DMS53 (cell line): ENCODE results near the gene HELZ.
"Not testable (repeated sequence)": the region's sequence is repeated elsewhere in the genome, so short reads cannot be mapped to it uniquely, and the experiment has no call there.

Source experiments
- DNase-seq: peaks from one replicate; lab custom pipeline; 2025; lab: John Stamatoyannopoulos, UW

HELZ gene

GRCh38 chr17:67143318-67143717 lies 101.7 kb downstream of the HELZ start:
- no peak for DNase-seq

DNA sequence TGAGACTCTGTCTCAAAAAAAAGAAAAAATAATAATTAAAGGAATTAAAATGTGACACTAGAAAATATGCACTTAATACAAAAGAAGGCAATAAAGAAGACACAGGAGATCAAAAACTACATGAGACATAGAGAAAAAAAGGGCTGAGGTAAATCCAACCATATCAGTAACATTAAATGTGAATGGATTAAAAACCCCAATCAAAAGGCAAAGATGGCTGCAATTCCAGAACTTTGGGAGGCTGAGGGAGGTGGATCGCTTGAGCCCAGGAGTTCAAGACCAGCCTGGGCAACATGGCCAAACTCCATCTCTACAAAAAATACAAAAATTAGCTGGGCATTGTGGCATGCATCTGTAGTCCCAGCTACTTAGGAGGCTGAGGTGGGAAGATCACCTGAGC lies 103.0 kb downstream of the HELZ start:
- DNase-seq: not testable (repeated sequence)

DNA sequence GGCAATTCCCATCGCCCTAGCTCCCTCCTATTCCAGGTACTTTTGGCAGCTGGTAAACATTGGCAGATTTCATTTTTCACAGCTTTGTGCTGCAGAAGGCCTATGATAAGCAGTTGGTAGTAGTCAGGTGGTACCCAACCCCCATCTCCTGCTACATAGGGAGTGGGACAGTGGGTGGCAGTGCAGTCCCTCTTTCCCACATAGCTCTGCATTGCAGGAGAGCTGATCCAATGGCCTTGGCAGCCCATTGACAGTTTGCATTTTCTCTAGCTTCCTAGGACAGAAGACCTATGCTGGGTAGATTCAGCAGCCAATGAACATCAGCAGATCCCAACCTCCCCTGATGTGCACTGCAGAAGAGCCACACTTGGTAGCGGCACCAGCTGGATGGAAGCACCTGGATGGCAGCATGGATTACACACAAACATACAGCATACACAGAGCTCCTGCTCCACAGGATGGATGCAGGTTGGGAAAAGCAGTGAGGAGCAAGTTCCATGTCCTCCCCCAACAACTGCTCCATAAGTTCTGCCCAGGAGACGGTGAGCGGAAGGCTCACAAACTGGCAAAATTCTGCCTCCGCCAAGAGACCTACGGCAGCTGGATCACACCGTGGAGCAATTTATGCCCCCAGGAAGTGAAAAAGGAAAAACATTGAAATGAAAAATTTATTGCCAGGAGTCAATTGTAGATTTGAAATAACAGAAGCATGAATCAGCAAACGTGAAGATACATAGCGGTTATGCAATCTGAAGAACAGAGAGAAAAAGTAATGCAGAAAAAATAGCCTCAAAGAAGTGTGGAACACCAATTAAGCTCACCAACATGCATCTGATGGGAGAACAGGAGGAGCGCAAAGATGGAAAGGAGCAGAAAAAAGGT lies 105.0 kb downstream of the HELZ start:
- DNase-seq: peak; percentile 6

GRCh38 chr17:67139289-67139688 lies 105.7 kb downstream of the HELZ start:
- no peak for DNase-seq

- DNase-seq: no peak
These were observed 106.6 kb downstream of the HELZ start for GRCh38 chr17:67138392-67138791.

- no peak for DNase-seq
These were observed 107.1 kb downstream of the HELZ start for GRCh38 chr17:67137860-67138259.

- no peak for DNase-seq
These were observed 108.0 kb downstream of the HELZ start for GRCh38 chr17:67137026-67137370.

DNA sequence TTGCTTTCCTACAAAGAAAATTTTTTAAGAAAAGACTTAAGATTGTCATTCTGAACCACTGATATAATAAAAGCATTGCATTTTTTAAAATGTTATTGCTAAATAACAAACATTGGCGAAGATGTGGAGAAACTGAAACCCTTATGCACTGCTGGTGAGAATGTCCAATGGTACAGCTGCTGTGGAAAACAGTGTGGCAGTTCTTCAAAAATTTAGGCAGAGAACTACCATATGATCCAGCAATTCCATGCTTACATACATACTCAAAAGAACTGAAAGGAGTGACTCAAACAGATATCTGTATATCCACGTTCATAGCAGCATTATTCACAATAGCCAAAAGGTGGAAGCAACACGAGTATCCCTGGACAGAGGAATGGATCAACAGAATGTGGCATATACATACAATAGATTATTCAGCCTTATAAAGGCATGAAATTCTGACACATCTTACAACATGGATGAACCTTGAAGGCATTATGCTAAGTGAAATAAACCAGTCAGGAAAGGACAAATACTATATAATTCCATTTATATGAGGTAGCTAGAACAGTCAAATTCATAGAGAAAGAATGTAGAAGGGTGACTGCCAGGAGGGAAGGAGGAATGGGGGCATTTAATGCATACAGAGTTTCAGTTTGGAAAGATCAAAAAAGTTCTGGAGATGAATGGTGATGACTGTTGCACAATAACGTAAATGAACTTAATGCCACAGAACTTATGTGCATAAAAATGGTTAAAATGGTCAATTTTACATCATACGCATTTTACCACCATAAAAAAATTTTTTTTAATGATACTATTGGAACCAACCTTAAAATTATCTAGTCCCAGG lies 108.6 kb downstream of the HELZ start:
- no peak for DNase-seq

DNA sequence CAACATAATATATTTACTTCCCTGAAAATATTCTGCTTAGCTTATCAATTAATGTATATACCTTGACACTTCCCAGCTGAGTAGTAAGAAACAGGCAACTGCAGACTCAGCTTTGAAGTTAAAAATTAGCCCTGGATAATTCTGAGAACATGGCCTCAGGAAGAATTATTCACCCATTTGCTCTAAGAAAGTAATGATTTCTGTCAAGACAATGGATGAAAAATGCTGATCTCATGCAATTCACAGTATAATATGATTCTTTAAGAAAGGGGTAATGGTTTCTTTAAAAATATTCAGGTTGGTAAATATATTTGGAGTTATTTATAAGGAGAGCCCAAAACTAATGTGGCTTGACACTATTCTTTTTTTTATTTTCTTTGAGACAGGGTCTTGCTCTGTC lies 111.8 kb downstream of the HELZ start:
- no peak for DNase-seq

GRCh38 chr17:67132366-67132765 lies 112.6 kb downstream of the HELZ start:
- DNase-seq: peak; percentile 62

DNA sequence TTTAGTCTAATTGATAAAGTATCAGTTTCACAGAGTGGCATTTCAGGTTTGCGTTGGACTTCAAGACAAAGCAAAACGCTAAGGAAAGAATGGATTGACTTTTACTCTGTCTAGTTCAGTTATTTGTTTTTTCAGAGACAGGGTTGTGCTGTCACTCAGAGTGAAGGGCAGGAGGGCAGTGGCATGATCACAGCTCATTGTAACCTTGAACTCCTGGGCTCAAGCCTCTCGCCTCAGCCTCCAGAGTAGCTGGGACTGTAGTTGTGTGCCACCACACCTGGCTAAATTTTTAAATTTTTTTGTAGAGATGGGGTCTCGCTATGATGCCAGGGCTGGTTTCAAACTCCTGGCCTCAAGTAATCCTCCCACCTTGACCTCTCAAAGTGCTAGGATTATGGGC lies 114.2 kb downstream of the HELZ start:
- DNase-seq: no peak

GRCh38 chr17:67129283-67129682 lies 115.7 kb downstream of the HELZ start:
- no peak for DNase-seq

GRCh38 chr17:67128700-67129099 lies 116.3 kb downstream of the HELZ start:
- DNase-seq: no peak

- no peak for DNase-seq
These were observed 117.1 kb downstream of the HELZ start for GRCh38 chr17:67127925-67128324.

DNA sequence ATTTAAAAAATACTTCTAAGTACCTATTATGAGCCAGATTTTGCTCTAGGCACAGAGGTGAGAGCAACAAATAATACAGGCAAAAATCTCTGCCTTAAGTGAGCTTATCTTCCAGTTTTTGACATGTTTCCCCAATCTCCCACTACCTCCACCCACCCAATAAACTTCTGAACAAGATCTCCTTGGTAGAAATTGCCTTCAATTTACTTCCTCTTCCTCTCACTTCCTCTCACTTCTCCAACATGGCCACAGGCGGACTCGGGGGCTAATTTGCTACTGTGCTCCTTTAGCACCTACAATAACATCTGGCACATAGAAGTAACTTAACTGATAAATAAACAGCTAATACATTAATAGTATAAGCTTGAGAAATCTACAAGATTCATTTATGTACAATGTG lies 118.0 kb downstream of the HELZ start:
- DNase-seq: no peak

DNA sequence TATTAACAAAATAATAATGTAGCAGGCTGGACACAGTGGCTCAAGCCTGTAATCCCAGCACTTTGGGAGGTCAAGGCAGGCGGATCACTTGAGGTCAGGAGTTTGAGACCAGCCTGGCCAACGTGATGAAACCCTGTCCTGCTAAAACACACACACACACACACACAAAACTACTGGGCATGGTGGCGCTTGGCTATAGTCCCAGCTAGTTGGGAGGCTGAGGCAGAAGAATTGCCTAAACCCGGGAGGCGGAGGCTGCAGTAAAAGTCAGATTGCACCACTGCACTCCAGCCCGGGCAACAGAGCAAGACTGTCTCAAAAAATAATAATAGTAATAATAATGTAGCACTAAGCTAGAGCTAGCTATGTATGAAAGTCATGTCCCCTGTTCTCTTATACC lies 118.5 kb downstream of the HELZ start:
- not testable (repeated sequence) for DNase-seq

DNA sequence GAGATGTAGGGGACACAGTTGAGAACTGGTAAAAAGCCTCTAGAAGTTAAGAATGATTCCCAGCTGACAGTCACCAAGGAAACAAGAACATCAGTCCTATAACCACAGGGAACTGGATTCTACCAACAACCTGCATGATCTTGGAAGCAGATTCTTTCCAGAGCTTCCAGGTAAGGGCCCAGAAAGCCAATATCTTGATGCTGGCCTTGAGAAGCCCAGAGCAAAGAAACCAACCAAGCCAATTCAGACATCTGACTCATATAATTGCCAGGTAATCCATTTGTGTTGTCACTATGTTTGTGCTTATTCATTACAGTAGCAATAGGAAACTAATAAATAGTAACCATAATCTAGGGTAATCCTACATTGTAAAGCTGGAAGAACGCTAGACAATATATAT lies 119.1 kb downstream of the HELZ start:
- DNase-seq: no peak

GRCh38 chr17:67125417-67125816 lies 119.6 kb downstream of the HELZ start:
- DNase-seq: peak; percentile 7

- DNase-seq: peak; percentile 5
These were observed 120.4 kb downstream of the HELZ start for GRCh38 chr17:67124450-67125148.

DNA sequence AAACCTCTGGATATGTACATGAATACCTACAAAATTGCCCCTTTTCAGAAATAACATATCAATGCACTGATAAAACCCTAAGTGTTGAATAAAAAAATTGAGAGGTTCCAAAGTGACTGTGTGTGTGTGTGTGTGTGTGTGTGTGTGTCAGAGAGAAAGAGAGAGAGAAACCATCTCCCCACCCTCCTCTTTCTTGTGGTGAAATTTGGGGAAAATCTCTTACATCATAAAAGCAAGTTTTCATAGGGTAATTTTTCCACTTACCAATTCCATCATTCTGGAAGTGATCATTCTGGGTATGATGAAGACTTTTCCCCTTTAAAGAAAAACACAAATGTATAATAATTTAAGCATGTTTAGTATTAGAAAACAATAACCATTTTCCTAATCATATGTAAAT lies 121.3 kb downstream of the HELZ start:
- DNase-seq: no peak

DNA sequence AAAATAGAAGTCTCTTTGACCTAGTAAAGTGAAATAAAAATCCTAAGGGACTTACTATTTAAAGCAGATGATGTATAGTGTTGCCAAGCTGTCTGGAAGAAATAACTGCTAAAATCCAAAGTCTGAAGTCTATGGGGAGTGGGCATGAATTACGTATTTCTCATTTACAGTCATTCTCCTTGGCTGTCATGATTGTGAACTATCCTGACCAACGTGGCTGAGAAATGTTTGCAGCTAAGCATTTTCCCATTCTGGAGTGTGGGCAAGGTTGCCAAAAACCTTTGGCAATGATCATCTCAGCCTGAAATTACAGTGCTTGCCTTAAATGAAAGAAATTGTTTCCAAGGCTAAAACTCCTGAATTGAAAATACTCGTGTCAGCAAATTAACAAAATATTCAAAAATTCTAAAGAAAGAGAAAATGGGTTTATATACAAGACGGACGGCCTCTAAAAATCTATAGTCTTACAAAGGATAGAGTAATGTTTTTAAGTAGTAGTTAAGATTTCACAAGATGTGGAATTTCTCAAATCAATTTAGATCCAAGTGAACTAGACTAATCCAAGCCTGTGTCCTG lies 123.6 kb downstream of the HELZ start:
- no peak for DNase-seq

DNA sequence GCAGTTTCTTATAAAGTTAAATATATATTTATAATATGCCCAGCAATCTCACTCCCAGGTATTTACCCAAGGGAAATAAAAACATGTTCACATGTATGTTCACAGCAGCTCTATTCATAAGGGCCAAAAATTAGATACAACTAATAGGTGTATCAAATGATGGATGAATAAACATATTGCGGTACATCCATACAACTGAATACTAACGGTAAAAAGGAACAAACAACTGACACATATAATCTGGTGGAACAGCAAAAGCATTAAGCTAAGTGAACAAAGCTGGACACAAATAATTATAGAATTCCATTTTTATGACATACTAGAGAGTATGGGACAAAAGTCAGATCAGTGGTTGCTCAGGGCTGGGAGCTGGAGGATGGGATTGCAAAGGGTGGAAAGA lies 125.9 kb downstream of the HELZ start:
- no peak for DNase-seq
